Airway epithelial cell (primary cell): Measurements from ENCODE around the gene TMEM181. TPM values are rescaled to one million over a fixed set of nuclear protein-coding genes. Genes with fewer than 3 reads are reported as not detected.

ENCODE experiments used
- total RNA-seq: library from RNA; depleted of rRNA; stranded (reverse); fragments of >200 nt; gene quantifications from 2 replicates; pipeline ENCODE4 v1.2.3, GENCODE V29; 2015

TMEM181 gene
- 13.4 and 18.3 TPM in 2 replicates for total RNA-seq

GRCh38 chr6:158559895-158560835 lies at the start of gene TMEM181:
Gene TMEM181, plus strand, starts transcription at chr6:158560091. Its CDS starts 134 bp downstream, at chr6:158560225.

GRCh38 chr6:158644231-158645063 lies 84.6 kb downstream of the TMEM181 start, which contains the start of gene DYNLT1:
Gene DYNLT1, minus strand, starts transcription at chr6:158644743. Its CDS starts 35 bp downstream, at chr6:158644708.

GRCh38 chr6:158649289-158650143 lies 89.6 kb downstream of the TMEM181 start, which contains the start of gene SYTL3:
Gene SYTL3, plus strand, starts transcription at chr6:158650054. Its CDS starts 13,215 bp downstream, at chr6:158663269.

Other genes with a start within 250 kb of the TMEM181 start
- gene TULP4, start 247.6 kb upstream of the TMEM181 start, total RNA-seq, result 29.8 and 42.2 TPM in 2 replicates
- 142 and 149 TPM in 2 replicates for gene DYNLT1, start 84.7 kb downstream of the TMEM181 start, total RNA-seq
- gene SYTL3, start 90.0 kb downstream of the TMEM181 start, total RNA-seq, result 0.99 and 1.5 TPM in 2 replicates